HCT116 (cell line): Measurements from ENCODE around the gene ERC2.

Source experiments
- CBX3 ChIP-seq: IDR thresholded peaks from 2 replicates; pipeline ENCODE4 v1.6.1; 2012; ENCODE audit warnings: low read depth
- CTCF ChIP-seq, 3 experiments: fragments of 200-600 bp in 1 of 3; sonication (generic) in 1 of 3; IDR thresholded peaks in 2 of 3; conservative IDR thresholded peaks in 1 of 3; 2 replicates each; pipeline ENCODE4 v1.5.1; 2012 to 2017; ENCODE audit warnings: low read depth in 2 of 3, low read length in 2 of 3, antibody characterized with exemption in 1 of 3, borderline replicate concordance in 1 of 3, control low read depth in 1 of 3, mild to moderate bottlenecking in 1 of 3, mixed read lengths in 1 of 3, mixed run types in 1 of 3, moderate library complexity in 1 of 3; ENCODE audit not compliant: insufficient read depth in 1 of 3
- POLR2A ChIP-seq: IDR thresholded peaks from 2 replicates; pipeline ENCODE4 v1.7.0; 2011; ENCODE audit warnings: borderline replicate concordance; ENCODE audit not compliant: insufficient read depth, insufficient read length; ENCODE audit errors: extremely low read depth
- POLR2AphosphoS5 ChIP-seq: IDR thresholded peaks from 2 replicates; pipeline ENCODE4 v1.6.1; 2011; ENCODE audit warnings: mild to moderate bottlenecking, low read depth, low read length, moderate library complexity
- TF ChIP-seq, protein P1 (sequence below): IDR thresholded peaks from 2 replicates; pipeline ENCODE4 v1.6.1; 2012
- TF ChIP-seq, protein P2 (sequence below): IDR thresholded peaks from 2 replicates; pipeline ENCODE4 v1.6.1; 2012; ENCODE audit warnings: low read depth

DNA sequence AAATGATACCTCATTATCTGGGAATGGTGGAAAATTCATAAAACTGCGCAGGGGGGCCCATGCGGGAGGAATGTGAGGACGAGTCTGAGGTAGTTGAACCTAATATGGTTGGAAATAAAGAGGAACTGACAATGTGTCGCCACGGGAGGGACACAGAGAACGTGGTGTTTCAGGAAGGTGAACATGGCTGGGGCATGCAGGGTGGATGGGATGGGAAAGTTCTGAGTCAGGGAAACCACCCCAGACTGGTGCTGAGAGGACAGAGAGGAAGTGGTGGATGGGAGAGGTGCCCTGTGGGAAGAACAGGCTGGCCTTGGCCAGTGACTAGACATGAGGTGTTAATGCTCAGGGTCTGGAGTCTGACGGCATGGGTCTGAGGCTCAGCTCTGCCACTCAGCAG, 844.0 kb downstream of the ERC2 start:
- no peak for TF ChIP-seq POLR2A
- TF ChIP-seq, protein P1, sequence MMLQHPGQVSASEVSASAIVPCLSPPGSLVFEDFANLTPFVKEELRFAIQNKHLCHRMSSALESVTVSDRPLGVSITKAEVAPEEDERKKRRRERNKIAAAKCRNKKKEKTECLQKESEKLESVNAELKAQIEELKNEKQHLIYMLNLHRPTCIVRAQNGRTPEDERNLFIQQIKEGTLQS: no peak
- no peak for TF ChIP-seq CTCF (IDR thresholded peaks at IDR 0.05 in 2 of 3, conservative IDR thresholded peaks at IDR 0.05 in 1 of 3; ENCODE audit: borderline replicate concordance in 1 of 3, insufficient read depth in 1 of 3, low read depth in 2 of 3, low read length in 2 of 3)
- no peak for TF ChIP-seq CBX3
- TF ChIP-seq POLR2AphosphoS5: no peak
- TF ChIP-seq, protein P2, sequence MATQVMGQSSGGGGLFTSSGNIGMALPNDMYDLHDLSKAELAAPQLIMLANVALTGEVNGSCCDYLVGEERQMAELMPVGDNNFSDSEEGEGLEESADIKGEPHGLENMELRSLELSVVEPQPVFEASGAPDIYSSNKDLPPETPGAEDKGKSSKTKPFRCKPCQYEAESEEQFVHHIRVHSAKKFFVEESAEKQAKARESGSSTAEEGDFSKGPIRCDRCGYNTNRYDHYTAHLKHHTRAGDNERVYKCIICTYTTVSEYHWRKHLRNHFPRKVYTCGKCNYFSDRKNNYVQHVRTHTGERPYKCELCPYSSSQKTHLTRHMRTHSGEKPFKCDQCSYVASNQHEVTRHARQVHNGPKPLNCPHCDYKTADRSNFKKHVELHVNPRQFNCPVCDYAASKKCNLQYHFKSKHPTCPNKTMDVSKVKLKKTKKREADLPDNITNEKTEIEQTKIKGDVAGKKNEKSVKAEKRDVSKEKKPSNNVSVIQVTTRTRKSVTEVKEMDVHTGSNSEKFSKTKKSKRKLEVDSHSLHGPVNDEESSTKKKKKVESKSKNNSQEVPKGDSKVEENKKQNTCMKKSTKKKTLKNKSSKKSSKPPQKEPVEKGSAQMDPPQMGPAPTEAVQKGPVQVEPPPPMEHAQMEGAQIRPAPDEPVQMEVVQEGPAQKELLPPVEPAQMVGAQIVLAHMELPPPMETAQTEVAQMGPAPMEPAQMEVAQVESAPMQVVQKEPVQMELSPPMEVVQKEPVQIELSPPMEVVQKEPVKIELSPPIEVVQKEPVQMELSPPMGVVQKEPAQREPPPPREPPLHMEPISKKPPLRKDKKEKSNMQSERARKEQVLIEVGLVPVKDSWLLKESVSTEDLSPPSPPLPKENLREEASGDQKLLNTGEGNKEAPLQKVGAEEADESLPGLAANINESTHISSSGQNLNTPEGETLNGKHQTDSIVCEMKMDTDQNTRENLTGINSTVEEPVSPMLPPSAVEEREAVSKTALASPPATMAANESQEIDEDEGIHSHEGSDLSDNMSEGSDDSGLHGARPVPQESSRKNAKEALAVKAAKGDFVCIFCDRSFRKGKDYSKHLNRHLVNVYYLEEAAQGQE: no peak
